Effector CD4-positive, alpha-beta T cell (primary cell): Measurements from ENCODE around the gene DSP.

Experiments
- DNase-seq: peaks from one replicate; pipeline ENCODE4 v3.0.0-alpha.2; 2020

Gene DSP

GRCh38 chr6:7594579-7595125 is 53.2 kb downstream of the DSP start:
- no peak for DNase-seq

- DNase-seq, result no peak
Observed at GRCh38 chr6:7604003-7604402, 62.5 kb downstream of the DSP start.

DNA sequence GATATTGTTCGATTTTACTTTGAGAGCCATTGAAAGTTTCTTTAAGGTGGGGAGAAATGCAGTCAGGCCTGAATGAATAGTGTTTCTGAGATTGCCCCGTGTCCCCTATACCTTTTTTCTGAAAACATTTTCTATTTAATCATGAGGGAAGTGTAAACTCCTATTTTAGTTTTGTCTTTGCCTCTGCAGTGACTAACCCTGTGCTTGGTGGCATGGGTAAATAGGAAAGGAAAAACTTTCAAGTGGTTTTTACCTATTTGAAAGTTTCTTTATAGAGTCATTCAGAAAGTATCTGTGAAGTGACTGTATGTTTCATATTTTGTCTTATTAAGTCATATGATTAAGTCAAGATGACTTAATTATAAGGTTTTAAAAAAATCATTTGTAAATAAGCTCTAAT is 63.0 kb downstream of the DSP start:
- no peak for DNase-seq

DNA sequence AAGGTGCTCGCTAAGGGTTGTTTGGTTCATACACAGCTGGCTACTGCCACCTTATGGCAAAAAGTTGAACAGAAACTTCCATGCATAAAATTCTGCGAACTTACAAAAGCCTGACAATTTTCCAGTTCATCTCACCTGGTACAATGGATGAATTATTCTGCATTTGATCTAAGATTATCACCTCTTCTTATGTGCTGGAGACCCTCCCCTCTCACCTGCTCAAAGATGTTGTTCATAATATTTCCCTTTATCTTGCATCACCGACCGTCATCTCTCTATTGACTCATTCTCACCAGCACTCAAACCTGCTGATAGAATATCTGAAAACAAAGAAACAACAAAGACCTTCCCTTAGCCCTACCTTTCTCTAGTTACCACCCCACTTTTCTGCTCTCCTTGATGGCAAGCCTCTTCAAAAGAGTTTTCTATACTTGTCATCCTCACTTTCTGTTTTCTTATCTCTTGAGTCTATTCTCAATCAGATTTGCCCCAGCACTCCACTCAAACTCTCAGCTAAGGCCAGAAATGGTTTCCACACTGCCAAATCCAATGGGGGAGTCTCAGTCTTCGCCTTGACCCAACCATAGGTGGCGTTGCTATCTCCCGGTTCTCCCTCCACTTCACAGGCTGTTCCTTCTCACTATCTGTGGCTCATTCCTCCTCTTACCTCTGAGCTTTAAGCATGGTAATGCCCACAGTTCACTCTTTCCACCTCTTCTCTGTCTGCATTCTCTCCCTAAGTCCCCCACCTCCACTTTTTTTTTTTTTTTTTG is 74.3 kb downstream of the DSP start:
- peak; percentile 16 for DNase-seq

DNA sequence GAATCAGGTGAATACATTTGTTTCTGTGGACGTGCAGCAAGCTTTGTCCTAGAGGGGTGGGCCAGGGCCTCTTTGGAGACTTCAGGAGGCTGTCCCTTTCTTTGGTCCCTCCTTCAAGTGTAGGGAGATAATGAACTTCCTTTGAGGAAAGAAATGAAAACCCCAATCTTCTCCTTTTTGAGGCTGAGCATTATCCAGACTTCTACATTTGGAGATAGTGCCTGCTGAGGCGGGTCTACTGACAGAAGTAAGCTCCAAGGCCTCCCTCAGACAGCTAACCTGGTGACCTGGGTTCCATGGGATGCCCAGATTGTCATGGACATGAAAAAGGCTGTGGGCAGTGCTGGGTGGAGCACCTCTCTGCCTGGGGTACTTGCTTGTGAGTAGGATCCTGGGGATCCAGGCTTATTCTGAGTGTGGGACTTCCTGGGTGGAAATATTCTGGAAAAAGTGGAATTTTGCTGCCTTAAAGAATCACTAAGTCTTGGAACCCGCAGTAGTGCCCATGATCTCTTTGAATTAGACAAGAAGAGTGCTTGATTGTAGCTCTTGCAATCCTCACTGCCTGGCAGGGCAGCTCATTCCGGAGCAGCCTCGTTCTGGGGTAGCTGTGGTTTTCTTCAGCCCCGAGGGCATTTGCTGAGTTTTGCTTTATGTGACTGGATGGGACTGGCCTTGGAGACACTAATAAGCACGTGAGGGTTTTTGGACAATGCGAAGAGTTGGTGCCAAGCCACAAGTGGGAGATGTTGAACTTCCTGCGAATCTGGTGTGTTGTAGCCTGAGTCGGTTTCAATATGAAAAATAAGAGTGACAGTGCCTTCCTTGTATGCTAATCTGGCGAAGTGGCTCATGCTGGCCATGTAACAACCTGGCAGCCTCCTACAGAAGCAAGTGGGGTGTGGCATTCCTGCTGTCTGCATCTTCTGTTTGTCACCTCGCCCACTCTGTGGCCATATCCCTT is 76.6 kb downstream of the DSP start:
- no peak for DNase-seq

GRCh38 chr6:7621761-7622160 is 80.3 kb downstream of the DSP start:
- no peak for DNase-seq

GRCh38 chr6:7624796-7625710 is 83.6 kb downstream of the DSP start:
- no peak for DNase-seq

DNA sequence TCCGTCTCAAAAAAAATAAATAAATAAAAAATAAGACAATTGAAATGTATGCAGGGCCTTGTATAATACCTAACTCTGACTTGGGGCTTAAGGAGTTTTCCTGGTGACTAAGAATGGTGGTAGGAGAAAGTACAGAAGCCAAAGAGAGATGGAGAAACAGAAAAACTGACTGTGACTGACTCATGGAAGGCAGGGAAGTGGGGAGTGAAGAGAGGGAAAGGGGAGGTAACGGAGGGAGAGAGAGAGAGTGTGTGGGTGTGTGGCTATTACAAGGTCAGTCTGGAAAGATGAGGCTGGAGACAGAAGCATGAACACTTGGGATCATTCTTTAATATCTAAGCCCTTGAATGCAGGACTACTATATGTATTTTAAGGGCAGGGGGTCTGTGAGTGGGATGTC is 87.0 kb downstream of the DSP start:
- DNase-seq, result no peak

DNA sequence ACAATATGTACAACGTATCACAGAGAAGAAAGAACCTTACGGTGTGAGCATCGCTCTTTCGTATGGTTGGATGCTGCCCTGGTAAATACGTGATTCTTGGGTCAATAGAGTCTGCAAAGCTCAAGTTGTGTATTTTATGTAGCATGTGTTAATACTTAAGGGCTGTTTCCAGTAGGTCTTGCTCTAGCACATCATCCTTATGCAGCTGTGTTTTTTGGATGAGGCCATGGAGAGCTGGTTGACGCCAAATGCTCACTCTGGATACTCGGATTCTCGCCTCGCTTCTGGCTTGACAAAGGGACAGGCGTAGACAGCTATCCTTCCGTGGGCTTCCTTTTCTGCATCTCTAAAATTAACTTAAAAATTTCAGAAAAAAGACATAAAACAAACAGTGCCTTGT is 87.4 kb downstream of the DSP start:
- DNase-seq, result no peak

DNA sequence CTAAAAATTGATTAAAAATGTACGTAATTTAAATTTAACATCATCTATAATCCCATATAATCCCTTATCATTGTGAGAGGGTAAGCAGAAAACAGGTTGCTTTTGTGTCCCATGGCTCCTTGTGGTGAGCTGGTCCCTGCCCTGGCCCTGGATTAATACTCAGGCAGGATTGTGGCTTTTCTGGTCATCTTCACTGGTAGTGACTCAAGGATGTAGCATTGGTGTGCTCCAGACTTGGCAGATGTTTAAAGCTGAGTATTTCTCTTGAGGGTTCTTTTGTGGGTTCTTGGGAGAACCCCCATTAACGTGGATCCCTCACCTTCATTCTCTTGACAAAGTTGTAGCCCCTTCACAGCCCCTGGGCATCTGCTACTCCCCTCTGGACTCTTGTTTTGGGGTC is 87.8 kb downstream of the DSP start:
- no peak for DNase-seq

DNA sequence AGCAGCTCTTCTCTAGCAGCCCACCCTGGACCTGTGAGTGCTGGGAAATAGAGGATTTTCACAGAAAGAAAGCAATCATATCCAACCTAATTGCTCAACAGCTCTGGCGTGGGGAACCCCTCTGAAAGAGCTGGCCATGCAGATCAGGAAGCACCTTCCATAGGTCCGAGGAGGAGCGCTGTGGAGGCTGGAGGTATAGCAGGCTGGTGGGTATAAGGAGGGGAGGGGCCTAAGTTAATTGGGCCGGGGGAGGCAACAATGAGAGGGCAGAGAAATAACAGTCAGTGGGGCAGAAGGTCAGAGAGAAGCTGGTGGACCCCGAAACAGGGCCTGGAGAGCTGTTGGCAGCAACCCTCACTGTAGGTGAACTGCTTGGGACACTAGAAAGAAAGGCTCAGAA is 89.3 kb downstream of the DSP start:
- no peak for DNase-seq

DNA sequence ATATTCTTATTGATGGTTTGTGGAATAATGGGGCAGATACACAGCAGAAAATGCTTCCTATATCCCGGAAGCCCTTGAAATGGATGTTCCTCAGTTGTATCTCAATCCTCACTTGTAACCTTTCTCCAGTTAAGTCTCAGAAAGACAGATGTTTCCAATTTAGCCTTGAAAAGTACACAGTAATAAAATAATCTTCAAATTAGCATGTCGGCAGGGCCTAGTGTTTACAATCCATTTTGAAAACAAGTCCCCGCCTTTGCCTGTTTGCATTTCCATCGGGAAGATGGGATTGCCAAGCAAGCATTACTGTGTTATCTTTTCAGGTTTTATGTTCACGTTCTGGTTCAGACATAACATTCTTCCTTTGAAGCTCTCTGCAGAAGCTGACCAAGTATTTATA is 90.0 kb downstream of the DSP start:
- DNase-seq, result no peak

GRCh38 chr6:7632501-7633290 is 91.2 kb downstream of the DSP start:
- no peak for DNase-seq

DNA sequence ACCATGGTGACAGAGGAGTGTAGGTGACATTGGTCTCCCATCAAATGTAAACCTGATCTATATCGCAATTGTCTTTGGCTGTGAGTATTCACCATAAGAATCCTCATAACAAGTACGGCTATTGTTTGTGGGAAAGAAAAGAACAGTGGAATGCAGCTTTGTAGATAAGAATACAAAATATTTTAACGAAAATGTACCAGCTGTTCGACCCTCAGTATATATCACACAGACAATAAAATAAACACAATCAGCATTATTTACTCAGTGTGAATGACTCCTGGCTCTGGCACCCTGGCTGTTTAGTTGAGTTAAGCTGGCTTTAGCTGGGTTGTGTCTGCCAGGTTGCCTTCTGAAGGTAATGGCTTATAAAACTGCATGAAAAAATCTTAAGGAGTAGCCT is 91.9 kb downstream of the DSP start:
- DNase-seq, result no peak

DNA sequence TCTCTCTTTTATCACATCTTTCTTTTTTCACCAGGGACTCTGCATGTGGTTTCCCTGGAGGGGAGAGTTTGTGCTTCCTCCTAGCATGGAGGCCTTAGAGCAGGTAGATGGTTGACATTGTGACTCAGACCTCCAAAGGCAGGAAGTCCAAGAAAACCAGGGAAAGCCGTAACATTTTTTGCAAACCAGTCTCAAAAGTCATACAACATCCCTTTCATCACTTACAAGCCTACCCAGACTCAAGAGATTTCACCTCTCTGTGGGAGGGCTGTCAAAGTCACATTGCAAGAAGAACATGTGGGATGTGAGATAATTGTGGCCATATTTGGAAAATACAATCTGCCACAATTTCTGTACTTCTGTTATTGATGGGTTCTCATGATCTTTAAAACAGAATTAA is 94.7 kb downstream of the DSP start:
- DNase-seq, result no peak
